BJ (cell line): ENCODE data around the gene ZBTB7B. TPM values are rescaled to one million over a fixed set of nuclear protein-coding genes. Genes with fewer than 3 reads are reported as not detected.

Source experiments
- CTCF ChIA-PET: fragments of 350-600 bp; formaldehyde crosslinking; extraction: SDS; loops from one replicate; lab custom pipeline; 2021; ENCODE audit warnings: antibody characterized with exemption, inconsistent platforms; lab: Yijun Ruan, JAX
- POLR2A ChIA-PET: fragments of 300-600 bp; sonication (Branson Sonifier 250); formaldehyde crosslinking; extraction: SDS; loops from one replicate; lab custom pipeline; 2021; ENCODE audit warnings: antibody characterized with exemption; lab: Charles Lee
- DNase-seq: peaks from one replicate; pipeline ENCODE4 v3.0.0-alpha.2; 2011; ENCODE audit warnings: low read depth
- H3K27me3 ChIP-seq: 2 replicates; pipeline ENCODE4 v1.6.0; 2011; ENCODE audit warnings: low read length; ENCODE audit not compliant: control insufficient read depth, insufficient read depth
- H3K36me3 ChIP-seq: 2 replicates; pipeline ENCODE4 v1.5.1; 2011; ENCODE audit warnings: low read length; ENCODE audit not compliant: control insufficient read depth, insufficient read depth
- H3K4me3 ChIP-seq: 2 replicates; pipeline ENCODE4 v1.5.1; 2011; ENCODE audit warnings: low read depth, mild to moderate bottlenecking, control low read depth, low read length
- CTCF ChIP-seq: IDR thresholded peaks from 2 replicates; pipeline ENCODE4 v1.5.1; 2011; ENCODE audit warnings: low read depth, mild to moderate bottlenecking, control low read depth, inconsistent platforms, low read length, moderate library complexity; ENCODE audit not compliant: insufficient read depth
- polyA plus RNA-seq: library from polyadenylated mRNA; depleted of rRNA; stranded (reverse); fragments of >200 nt; gene quantifications from 2 replicates; pipeline ENCODE4 v1.2.3, GENCODE V29; 2011

The ZBTB7B gene
- polyA plus RNA-seq, 1 experiment, result 29.4 TPM

DNA sequence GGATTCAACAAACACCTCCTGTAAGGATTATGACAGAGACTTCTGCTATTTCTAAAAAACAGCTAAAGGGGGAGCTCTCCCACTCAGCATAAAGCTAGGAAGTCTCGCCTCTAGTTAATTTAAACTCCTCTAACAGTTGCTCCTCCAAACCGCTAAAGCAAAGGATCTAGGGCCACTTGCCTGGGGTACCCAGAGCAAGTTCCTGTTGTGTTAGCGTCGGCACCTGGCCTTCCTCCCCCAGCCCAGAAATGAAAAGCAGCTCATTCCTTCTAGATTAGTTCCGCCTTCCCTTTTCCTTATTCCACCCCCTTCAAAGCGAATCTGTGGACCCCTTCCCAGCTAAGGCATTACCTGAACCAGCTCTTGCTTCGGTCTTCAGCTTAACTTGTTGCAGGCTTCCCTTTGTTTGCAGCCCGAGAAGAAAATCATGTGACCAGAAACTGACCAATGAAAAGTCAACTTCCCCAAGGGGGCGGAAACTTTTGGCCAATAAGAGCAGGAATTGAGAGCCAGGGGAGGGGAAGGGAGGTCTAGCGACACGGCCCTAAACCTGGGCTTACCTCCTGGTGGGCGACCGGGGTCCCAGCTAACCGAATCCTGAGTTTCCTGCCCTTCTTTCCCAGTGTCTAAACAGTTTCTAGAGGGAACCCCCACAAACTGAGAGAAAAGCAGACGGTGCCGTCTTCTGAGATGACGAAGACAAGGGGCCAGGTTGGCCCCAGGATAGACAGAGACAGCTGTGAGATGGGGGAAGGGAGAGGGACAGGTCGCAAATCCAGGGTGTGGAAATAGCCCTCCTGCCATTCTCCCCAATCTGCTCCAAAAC is 46.7 kb upstream of the ZBTB7B start, which contains the start of gene PBXIP1:
PBXIP1 (minus strand) TSS at position 382 of the 826 bp plus-strand sequence. CDS start 2,378 bp downstream, outside the sequence.
- DNase-seq, result peak; percentile 80
- POLR2A ChIA-PET, result interaction anchor here (0.9 kb wide), 1 partner anchor 12 kb away, joined by 4 read pairs; no protein-coding TSS in a partner anchor
- Histone ChIP-seq H3K27me3 (no peaks in the 10 kb centered on the region), H3K4me3 (peak within 1 kb of the TSS; percentile 52), H3K36me3 (peaks cover 6% of the 10 kb centered on the region)
- peak; percentile 47 for TF ChIP-seq CTCF
- CTCF ChIA-PET, result interaction anchor here (0.7 to 5.8 kb wide), 21 partner anchors 7 to 621 kb away, joined by 3 to 36 read pairs (median 5); partner anchors contain the start of genes ADAM15, EFNA4, FLAD1 and LENEP

- Histone ChIP-seq H3K36me3 (peaks cover 3% of the 10 kb centered on the region; the same call in 1 of the 2 replicates), H3K4me3 (peak overlapping the region; percentile 52; the same call in 1 of the 2 replicates), H3K27me3 (no peaks in the 10 kb centered on the region)
- ChIA-PET CTCF (interaction anchor here (0.9 to 5.8 kb wide), 17 partner anchors 8 to 622 kb away, joined by 3 to 36 read pairs (median 5); partner anchors contain the start of genes ADAM15, EFNA4, FLAD1 and LENEP), POLR2A (no interaction called here)
- no peak for TF ChIP-seq CTCF
- DNase-seq, result no peak
These were observed 46.1 kb upstream of the ZBTB7B start for GRCh38 chr1:154956544-154956941.

DNA sequence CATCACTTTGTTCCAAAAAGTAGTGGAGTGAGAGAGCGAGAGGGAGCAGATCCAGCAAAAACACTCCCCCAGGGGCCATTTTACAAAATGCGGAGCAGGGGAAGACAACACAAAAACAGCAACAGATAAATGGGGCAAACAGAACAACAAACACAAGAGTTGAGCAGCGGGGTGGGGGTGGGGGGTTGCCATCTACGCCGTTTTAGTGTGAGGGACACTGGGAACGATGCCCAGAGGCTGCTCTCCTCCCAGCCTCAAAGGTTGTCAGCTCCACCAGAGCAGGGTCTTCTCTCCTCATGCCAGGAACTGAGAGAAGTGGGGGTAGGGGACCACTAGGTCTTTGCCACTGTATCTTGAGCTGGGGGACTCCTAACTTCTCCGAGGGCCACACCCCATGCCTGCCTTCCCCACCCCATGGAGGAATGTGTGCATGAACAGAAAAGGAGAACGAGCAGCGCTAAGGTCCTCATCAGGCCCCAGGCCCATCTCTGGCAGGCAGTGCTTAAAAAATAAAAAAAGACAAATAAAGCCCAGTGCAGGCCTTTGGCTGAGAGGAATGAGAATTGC is 45.4 kb upstream of the ZBTB7B start:
- CTCF ChIA-PET, result interaction anchor here (1.2 to 5.8 kb wide), 7 partner anchors 10 to 104 kb away, joined by 3 to 36 read pairs (median 10); partner anchors contain the start of gene SHC1

DNA sequence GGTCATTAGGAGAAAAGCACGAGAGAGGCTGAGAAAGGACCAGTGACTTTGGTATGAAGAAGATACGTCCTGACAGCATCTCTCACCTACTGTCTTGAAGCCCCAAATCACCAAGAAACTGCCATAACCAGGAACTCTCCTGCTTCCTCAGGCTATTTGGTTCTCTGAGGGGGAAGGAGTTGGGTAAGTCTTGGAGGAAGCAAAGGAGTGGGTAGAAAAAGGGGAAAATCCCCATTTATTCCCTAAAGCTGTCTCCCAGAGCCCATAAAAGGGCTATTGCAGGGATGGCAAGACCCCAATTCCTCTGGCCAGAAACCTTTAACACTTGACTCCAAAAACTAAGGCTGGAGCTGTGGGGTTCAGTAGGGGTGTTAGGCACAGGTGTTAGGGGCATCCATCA is 44.6 kb upstream of the ZBTB7B start:
- ChIA-PET CTCF (interaction anchor here (0.6 to 5.8 kb wide), 2 partner anchors 41 to 191 kb away, joined by 3 to 36 read pairs; no protein-coding TSS in a partner anchor), POLR2A (no interaction called here)
- DNase-seq, result no peak
- peaks cover 4% of the 10 kb centered on the region; the same call in 1 of the 2 replicates for H3K36me3 ChIP-seq
- TF ChIP-seq CTCF, result no peak
- H3K27me3 ChIP-seq, result no peaks in the 10 kb centered on the region
- H3K4me3 ChIP-seq, result no peak overlapping the region

More for the DNA sequence above, 45.4 kb upstream of the ZBTB7B start:
- no peak for DNase-seq
- H3K27me3 ChIP-seq, result no peaks in the 10 kb centered on the region
- no peak overlapping the region for H3K4me3 ChIP-seq
- no peak for TF ChIP-seq CTCF
- POLR2A ChIA-PET, result no interaction called here
- peaks cover 3% of the 10 kb centered on the region; the same call in 1 of the 2 replicates for H3K36me3 ChIP-seq
